NB4 (cell line): ENCODE data around the gene LYZ.
A peak's percentile ranks its signal among the peaks of the same experiment; 100 is the strongest.
"Not testable (repeated sequence)": the region's sequence is repeated elsewhere in the genome, so short reads cannot be mapped to it uniquely, and the experiment has no call there.

ENCODE experiments used
- DNase-seq: peaks from one replicate; pipeline ENCODE4 v3.0.0; 2010; ENCODE audit warnings: low read depth
- H3K4me3 ChIP-seq: one replicate; pipeline ENCODE4 v1.5.1; 2011; ENCODE audit warnings: mild to moderate bottlenecking, low read depth, low read length, moderate library complexity
- CTCF ChIP-seq: IDR thresholded peaks from one replicate; pipeline ENCODE4 v1.5.1; 2012; ENCODE audit warnings: low read depth, low read length
- MAX ChIP-seq: IDR thresholded peaks from 2 replicates; pipeline ENCODE4 v1.6.1; 2011; ENCODE audit warnings: low read depth, low read length
- MYC ChIP-seq: IDR thresholded peaks from 2 replicates; pipeline ENCODE4 v1.6.1; 2011; ENCODE audit warnings: low read depth, low read length
- POLR2A ChIP-seq: IDR thresholded peaks from 2 replicates; pipeline ENCODE4 v1.6.1; 2011; ENCODE audit warnings: mild to moderate bottlenecking; ENCODE audit not compliant: insufficient read length; ENCODE audit errors: extremely low read depth

LYZ gene

GRCh38 chr12:69348162-69348938, at the start of gene LYZ:
LYZ (plus strand) TSS chr12:69348381; CDS start chr12:69348409, 28 bp downstream.
- TF ChIP-seq CTCF (no peak), MYC (no peak), POLR2A (no peak), MAX (no peak)
- H3K4me3 ChIP-seq = peak within 1 kb of the TSS; percentile 75
- DNase-seq = peak; percentile 89

- DNase-seq = no peak
- no peak overlapping the region for H3K4me3 ChIP-seq
- TF ChIP-seq MYC (no peak), POLR2A (no peak), CTCF (no peak), MAX (no peak)
These were observed 49.2 kb upstream of the LYZ start for GRCh38 chr12:69298947-69299346.

- H3K4me3 ChIP-seq = no peak overlapping the region
- DNase-seq = no peak
- TF ChIP-seq CTCF = no peak
- no peak for TF ChIP-seq MYC
- TF ChIP-seq MAX = no peak
- no peak for TF ChIP-seq POLR2A
These were observed 43.9 kb upstream of the LYZ start for GRCh38 chr12:69304284-69304683.

GRCh38 chr12:69309461-69309860, 38.7 kb upstream of the LYZ start:
- no peak for TF ChIP-seq MYC
- DNase-seq = no peak
- no peak overlapping the region for H3K4me3 ChIP-seq

GRCh38 chr12:69313209-69313608, 35.0 kb upstream of the LYZ start:
- no peak for DNase-seq
- TF ChIP-seq CTCF = no peak
- H3K4me3 ChIP-seq = no peak overlapping the region

- H3K4me3 ChIP-seq, DNase-seq: not testable (repeated sequence)
These were observed 31.4 kb upstream of the LYZ start for GRCh38 chr12:69316784-69317183.

GRCh38 chr12:69317233-69317632, 30.9 kb upstream of the LYZ start:
- not testable (repeated sequence) for H3K4me3 ChIP-seq, DNase-seq

GRCh38 chr12:69318225-69318624, 30.0 kb upstream of the LYZ start:
- H3K4me3 ChIP-seq = no peak overlapping the region
- TF ChIP-seq POLR2A (no peak), MYC (no peak), MAX (no peak), CTCF (no peak)
- DNase-seq = no peak
